Neural cell (in vitro differentiated cells): ENCODE results near the gene NRBF2.

Experiments used
- EP300 ChIP-seq: fragments of 450-650 bp; conservative IDR thresholded peaks from 2 replicates; pipeline ENCODE4 v1.6.1; 2014; ENCODE audit warnings: antibody characterized with exemption, mild to moderate bottlenecking, moderate library complexity; ENCODE audit not compliant: poor library complexity, severe bottlenecking
- TF ChIP-seq, protein P1 (sequence below): fragments of 450-650 bp; IDR thresholded peaks from 2 replicates; pipeline ENCODE4 v1.5.1; 2014; ENCODE audit warnings: antibody characterized with exemption, mild to moderate bottlenecking, moderate library complexity; ENCODE audit not compliant: poor library complexity, severe bottlenecking

DNA sequence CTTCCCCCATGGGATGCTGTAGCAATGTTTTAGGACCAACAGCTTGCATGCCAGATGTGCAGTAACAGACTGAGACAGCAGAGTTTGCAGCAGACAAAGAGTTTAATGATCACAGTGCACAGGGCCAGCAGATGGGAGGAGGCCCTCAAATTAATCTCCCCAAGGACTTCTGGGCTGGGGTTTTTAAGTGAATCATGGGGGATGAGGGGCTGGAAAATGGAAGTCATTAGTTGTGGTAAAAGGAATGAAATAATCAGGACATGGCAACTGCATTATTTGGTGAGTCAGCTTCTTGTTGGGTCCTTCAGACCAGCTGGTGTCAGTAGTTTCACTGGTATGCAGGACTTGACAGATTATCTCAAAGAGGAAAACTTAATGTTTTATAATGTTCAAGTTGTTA lies 12.6 kb upstream of the NRBF2 start:
- no peak for TF ChIP-seq EP300
- TF ChIP-seq, protein P1, sequence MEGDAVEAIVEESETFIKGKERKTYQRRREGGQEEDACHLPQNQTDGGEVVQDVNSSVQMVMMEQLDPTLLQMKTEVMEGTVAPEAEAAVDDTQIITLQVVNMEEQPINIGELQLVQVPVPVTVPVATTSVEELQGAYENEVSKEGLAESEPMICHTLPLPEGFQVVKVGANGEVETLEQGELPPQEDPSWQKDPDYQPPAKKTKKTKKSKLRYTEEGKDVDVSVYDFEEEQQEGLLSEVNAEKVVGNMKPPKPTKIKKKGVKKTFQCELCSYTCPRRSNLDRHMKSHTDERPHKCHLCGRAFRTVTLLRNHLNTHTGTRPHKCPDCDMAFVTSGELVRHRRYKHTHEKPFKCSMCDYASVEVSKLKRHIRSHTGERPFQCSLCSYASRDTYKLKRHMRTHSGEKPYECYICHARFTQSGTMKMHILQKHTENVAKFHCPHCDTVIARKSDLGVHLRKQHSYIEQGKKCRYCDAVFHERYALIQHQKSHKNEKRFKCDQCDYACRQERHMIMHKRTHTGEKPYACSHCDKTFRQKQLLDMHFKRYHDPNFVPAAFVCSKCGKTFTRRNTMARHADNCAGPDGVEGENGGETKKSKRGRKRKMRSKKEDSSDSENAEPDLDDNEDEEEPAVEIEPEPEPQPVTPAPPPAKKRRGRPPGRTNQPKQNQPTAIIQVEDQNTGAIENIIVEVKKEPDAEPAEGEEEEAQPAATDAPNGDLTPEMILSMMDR: no peak
